Colonic mucosa (tissue), 4 donors: ENCODE results near the gene MACROD2. TPM values are rescaled to one million over a fixed set of nuclear protein-coding genes. Genes with fewer than 3 reads are reported as not detected.

Experiments used
- DNase-seq: peaks from one replicate; pipeline ENCODE4 v3.0.0-alpha.2; 2020
- H3K27ac ChIP-seq: fragments of 200-600 bp; one replicate; pipeline ENCODE4 v1.8.0; 2021
- H3K27me3 ChIP-seq: fragments of 200-600 bp; one replicate; pipeline ENCODE4 v1.8.0; 2021
- H3K36me3 ChIP-seq: fragments of 200-600 bp; one replicate; pipeline ENCODE4 v1.8.0; 2021
- H3K4me1 ChIP-seq: fragments of 200-600 bp; one replicate; pipeline ENCODE4 v1.8.0; 2021; ENCODE audit warnings: mild to moderate bottlenecking
- H3K4me3 ChIP-seq: fragments of 200-600 bp; one replicate; pipeline ENCODE4 v1.8.0; 2021
- H3K9ac ChIP-seq, 2 donors: one replicate each; pipeline ENCODE4 v1.7.0; 2013; ENCODE audit warnings: control low read depth in 2 of 2, low read depth in 2 of 2, low read length in 2 of 2
- H3K9me3 ChIP-seq: fragments of 200-600 bp; one replicate; pipeline ENCODE4 v1.8.0; 2021
- CTCF ChIP-seq: fragments of 200-600 bp; IDR thresholded peaks from one replicate; pipeline ENCODE4 v1.8.0; 2022; ENCODE audit warnings: antibody characterized with exemption, mild to moderate bottlenecking
- intact Hi-C: fragments of 100-400 bp; cut with DNase I; formaldehyde crosslinking; loops from one replicate; pipeline ENCODE4 v1.14.1; 2022
- total RNA-seq, 2 donors: library from RNA; stranded (reverse); fragmentation: NEBNext Ultra II Directional in 1 of 2; extraction: Animal tissue kit (Norgen Biotek cat#: 25700) in 1 of 2; gene quantifications; one replicate each; pipeline ENCODE4 v1.2.1, GENCODE V29; 2021
- donor health status: healthy.
- donor health status: DM: no; HTN: no; CAD: no.
- donor health status: DM: no; HTN: no; CAD: no.

MACROD2 gene
- total RNA-seq, 2 donors from 2014 or later: 3.2 to 3.3 TPM

GRCh38 chr20:14062171-14062570 lies 66.9 kb downstream of the MACROD2 start:
- Histone ChIP-seq H3K36me3 (no peaks in the 10 kb centered on the region), H3K9ac (no peak overlapping the region), H3K27ac (no peak overlapping the region), H3K27me3 (no peaks in the 10 kb centered on the region), H3K9me3 (no peaks in the 10 kb centered on the region), H3K4me3 (no peak overlapping the region), H3K4me1 (no peaks in the 10 kb centered on the region)
- no peak for TF ChIP-seq CTCF
- DNase-seq: no peak
- intact Hi-C loops: no loop called here

- no peak overlapping the region for H3K9ac ChIP-seq
- no peak overlapping the region for H3K27ac ChIP-seq
- H3K4me1 ChIP-seq: no peaks in the 10 kb centered on the region
- H3K36me3 ChIP-seq: no peaks in the 10 kb centered on the region
- no peak for TF ChIP-seq CTCF
- H3K4me3 ChIP-seq: no peak overlapping the region
- DNase-seq: no peak
- H3K9me3 ChIP-seq: no peaks in the 10 kb centered on the region
- intact Hi-C loops: no loop called here
- H3K27me3 ChIP-seq: no peaks in the 10 kb centered on the region
Observed at GRCh38 chr20:14062786-14063185, 67.5 kb downstream of the MACROD2 start.

GRCh38 chr20:14064333-14064732 lies 69.0 kb downstream of the MACROD2 start:
- Histone ChIP-seq H3K9me3 (no peaks in the 10 kb centered on the region), H3K27me3 (no peaks in the 10 kb centered on the region), H3K9ac (no peak overlapping the region), H3K4me3 (no peak overlapping the region), H3K4me1 (no peaks in the 10 kb centered on the region), H3K27ac (no peak overlapping the region), H3K36me3 (no peaks in the 10 kb centered on the region)
- intact Hi-C loops: no loop called here
- TF ChIP-seq CTCF: no peak
- DNase-seq: no peak

GRCh38 chr20:14064921-14065320 lies 69.6 kb downstream of the MACROD2 start:
- H3K27ac ChIP-seq: no peak overlapping the region
- no peaks in the 10 kb centered on the region for H3K27me3 ChIP-seq
- DNase-seq: no peak
- H3K4me3 ChIP-seq: no peak overlapping the region
- no peak overlapping the region for H3K9ac ChIP-seq
- intact Hi-C loops: no loop called here
- no peaks in the 10 kb centered on the region for H3K9me3 ChIP-seq
- no peaks in the 10 kb centered on the region for H3K4me1 ChIP-seq
- H3K36me3 ChIP-seq: no peaks in the 10 kb centered on the region
- no peak for TF ChIP-seq CTCF

- Histone ChIP-seq H3K9me3 (no peaks in the 10 kb centered on the region), H3K4me3 (no peak overlapping the region), H3K9ac (no peak overlapping the region), H3K27ac (no peak overlapping the region), H3K36me3 (no peaks in the 10 kb centered on the region), H3K27me3 (no peaks in the 10 kb centered on the region), H3K4me1 (no peaks in the 10 kb centered on the region)
- intact Hi-C loops: no loop called here
- TF ChIP-seq CTCF: no peak
- DNase-seq: no peak
Observed at GRCh38 chr20:14065774-14066173, 70.5 kb downstream of the MACROD2 start.

GRCh38 chr20:14067603-14068002 lies 72.3 kb downstream of the MACROD2 start:
- intact Hi-C loops: no loop called here
- no peaks in the 10 kb centered on the region for H3K36me3 ChIP-seq
- H3K9me3 ChIP-seq: no peaks in the 10 kb centered on the region
- H3K4me1 ChIP-seq: no peaks in the 10 kb centered on the region
- no peak for TF ChIP-seq CTCF
- no peak overlapping the region for H3K4me3 ChIP-seq
- no peak for DNase-seq
- no peak overlapping the region for H3K9ac ChIP-seq
- H3K27ac ChIP-seq: no peak overlapping the region
- no peaks in the 10 kb centered on the region for H3K27me3 ChIP-seq
